Measurements from ENCODE around the gene PIM1. TPM values are rescaled to one million over a fixed set of nuclear protein-coding genes. Genes with fewer than 3 reads are reported as not detected.
"Not testable (repeated sequence)": the region's sequence is repeated elsewhere in the genome, so short reads cannot be mapped to it uniquely, and the experiment has no call there.

PIM1 gene
- total and polyA plus RNA-seq, 12 donors, result 2.8 to 36.6 (median 19.3) TPM

GRCh38 chr6:37177935-37178517 is 8.1 kb downstream of the PIM1 start:
- intact Hi-C loops (cut with DNase I), result loop anchor here (10.0 kb wide), 1 partner anchor 153 kb away; no protein-coding TSS in a partner anchor
- H3K4me3 ChIP-seq, result no peak overlapping the region
- H3K9me3 ChIP-seq (replicated peaks in 1 of 3), result no peaks in the 10 kb centered on the region
- no peak for TF ChIP-seq POLR2A (IDR thresholded peaks at IDR 0.05)
- no peak for TF ChIP-seq CTCF (IDR thresholded peaks at IDR 0.05)
- peaks cover 0 to 15% of the 10 kb centered on the region in 2 donors for H3K4me1 ChIP-seq (replicated peaks in 1 of 2)
- no peak overlapping the region for H3K27ac ChIP-seq
- DNase-seq, result no peak
- peaks cover 0 to 27% of the 10 kb centered on the region in 2 donors for H3K36me3 ChIP-seq (replicated peaks in 1 of 2)
- H3K27me3 ChIP-seq, result no peaks in the 10 kb centered on the region
- 91 to 95% (median 92%) methylated on average over 8 of the region's 8 CpGs for WGBS, 4 donors

GRCh38 chr6:37180075-37180474 is 10.1 kb downstream of the PIM1 start:
- H3K9me3 ChIP-seq (replicated peaks in 1 of 3), result no peaks in the 10 kb centered on the region
- no peak for TF ChIP-seq POLR2A (IDR thresholded peaks at IDR 0.05)
- TF ChIP-seq CTCF (IDR thresholded peaks at IDR 0.05), result no peak
- DNase-seq, result no peak
- H3K4me3 ChIP-seq, result no peak overlapping the region
- no peaks in the 10 kb centered on the region for H3K27me3 ChIP-seq
- no peak overlapping the region for H3K27ac ChIP-seq
- H3K4me1 ChIP-seq (replicated peaks in 1 of 2), result peaks cover 0 to 7% of the 10 kb centered on the region in 2 donors
- H3K36me3 ChIP-seq (replicated peaks in 1 of 2), result peaks cover 0 to 7% of the 10 kb centered on the region in 2 donors
- 80 to 90% (median 86%) methylated on average over 2 of the region's 2 CpGs for WGBS, 4 donors
- intact Hi-C loops (cut with DNase I), result no loop called here

- intact Hi-C loops (cut with DNase I); H3K9me3 ChIP-seq (replicated peaks in 1 of 3); H3K36me3 ChIP-seq (replicated peaks in 1 of 2); H3K4me1 ChIP-seq (replicated peaks in 1 of 2); H3K27me3 ChIP-seq; H3K27ac ChIP-seq; H3K4me3 ChIP-seq: not testable (repeated sequence)
- peak in 1 of 7 donors; percentile 21 for DNase-seq
- 88 to 95% (median 93%) methylated on average over 4 of the region's 4 CpGs for WGBS, 4 donors
These were observed 10.7 kb downstream of the PIM1 start for GRCh38 chr6:37180610-37181009.

GRCh38 chr6:37182736-37183590 is 13.0 kb downstream of the PIM1 start:
- no peaks in the 10 kb centered on the region for H3K36me3 ChIP-seq (replicated peaks in 1 of 2)
- H3K27ac ChIP-seq, result peak overlapping the region in 3 of 5 donors; percentile 4 to 71 (median 56)
- 65 to 72% (median 69%) methylated on average over 8 of the region's 8 CpGs for WGBS, 4 donors
- peak in 4 of 7 donors; percentile 39 to 64 (median 51) for DNase-seq
- intact Hi-C loops (cut with DNase I), result no loop called here
- no peaks in the 10 kb centered on the region for H3K27me3 ChIP-seq
- TF ChIP-seq POLR2A (IDR thresholded peaks at IDR 0.05), result no peak
- no peak for TF ChIP-seq CTCF (IDR thresholded peaks at IDR 0.05)
- H3K9me3 ChIP-seq (replicated peaks in 1 of 3), result no peaks in the 10 kb centered on the region
- H3K4me3 ChIP-seq, result no peak overlapping the region
- peaks cover 0 to 7% of the 10 kb centered on the region in 2 donors for H3K4me1 ChIP-seq (replicated peaks in 1 of 2)

- H3K27me3 ChIP-seq; H3K4me3 ChIP-seq; H3K4me1 ChIP-seq (replicated peaks in 1 of 2); H3K36me3 ChIP-seq (replicated peaks in 1 of 2); H3K9me3 ChIP-seq (replicated peaks in 1 of 3); intact Hi-C loops (cut with DNase I); DNase-seq: not testable (repeated sequence)
- H3K27ac ChIP-seq, result peak overlapping the region in 1 of 5 donors; percentile 5
- WGBS, 4 donors, result 71 to 79% (median 75%) methylated on average over 6 of the region's 6 CpGs
These were observed 16.2 kb downstream of the PIM1 start for GRCh38 chr6:37185949-37186720.
